Activated naive CD8-positive, alpha-beta T cell treated with anti-CD3 and anti-CD28 coated beads, Interleukin-2, amount 50 U/mL, for 24 hours (primary cell): ENCODE results near the gene ARPP21.

ENCODE experiments used
- ATAC-seq: fragments of 150-1000 bp; cut with Tn5 transposase; one replicate; pipeline ENCODE4 v1.10.0; 2021
- DNase-seq: peaks from one replicate; pipeline ENCODE4 v3.0.0; 2021
- H3K27ac Mint-ChIP-seq: one replicate; pipeline ENCODE4 v1.8.0; 2021; ENCODE audit warnings: mild to moderate bottlenecking, mixed read lengths
- H3K27me3 Mint-ChIP-seq: one replicate; pipeline ENCODE4 v1.8.0; 2021; ENCODE audit warnings: mixed read lengths
- H3K36me3 Mint-ChIP-seq: one replicate; pipeline ENCODE4 v1.8.0; 2021; ENCODE audit warnings: low read depth, mixed read lengths
- H3K4me1 Mint-ChIP-seq: one replicate; pipeline ENCODE4 v1.8.0; 2021; ENCODE audit warnings: mixed read lengths
- H3K4me3 Mint-ChIP-seq: one replicate; pipeline ENCODE4 v1.8.0; 2021; ENCODE audit warnings: mild to moderate bottlenecking, moderate library complexity, mixed read lengths
- H3K9me3 Mint-ChIP-seq: one replicate; pipeline ENCODE4 v1.8.0; 2021; ENCODE audit warnings: mixed read lengths

Gene ARPP21

GRCh38 chr3:35722902-35723301 lies 83.6 kb downstream of the ARPP21 start:
- Mint-ChIP-seq H3K4me3 (no peak overlapping the region), H3K27me3 (no peaks in the 10 kb centered on the region), H3K36me3 (no peaks in the 10 kb centered on the region), H3K4me1 (no peaks in the 10 kb centered on the region), H3K9me3 (no peaks in the 10 kb centered on the region), H3K27ac (no peak overlapping the region)
- DNase-seq (no peak), ATAC-seq (no peak)

- DNase-seq, result no peak
- no peaks in the 10 kb centered on the region for H3K4me1 Mint-ChIP-seq
- H3K27me3 Mint-ChIP-seq, result no peaks in the 10 kb centered on the region
- H3K9me3 Mint-ChIP-seq, result peaks cover 2% of the 10 kb centered on the region
- no peak for ATAC-seq
- H3K27ac Mint-ChIP-seq, result no peak overlapping the region
- H3K36me3 Mint-ChIP-seq, result no peaks in the 10 kb centered on the region
- H3K4me3 Mint-ChIP-seq, result no peak overlapping the region
Measured at GRCh38 chr3:35723480-35724097, 84.3 kb downstream of the ARPP21 start.

- Mint-ChIP-seq H3K4me1 (no peaks in the 10 kb centered on the region), H3K9me3 (peaks cover 3% of the 10 kb centered on the region), H3K4me3 (no peak overlapping the region), H3K36me3 (no peaks in the 10 kb centered on the region), H3K27me3 (no peaks in the 10 kb centered on the region), H3K27ac (no peak overlapping the region)
- DNase-seq (no peak), ATAC-seq (no peak)
Measured at GRCh38 chr3:35724106-35724505, 84.8 kb downstream of the ARPP21 start.

GRCh38 chr3:35727179-35727578 lies 87.9 kb downstream of the ARPP21 start:
- no peak overlapping the region for H3K4me3 Mint-ChIP-seq
- no peaks in the 10 kb centered on the region for H3K4me1 Mint-ChIP-seq
- no peaks in the 10 kb centered on the region for H3K27me3 Mint-ChIP-seq
- peaks cover 3% of the 10 kb centered on the region for H3K9me3 Mint-ChIP-seq
- no peaks in the 10 kb centered on the region for H3K36me3 Mint-ChIP-seq
- no peak overlapping the region for H3K27ac Mint-ChIP-seq
- DNase-seq (no peak), ATAC-seq (no peak)

- DNase-seq, result no peak
- H3K27me3 Mint-ChIP-seq, result no peaks in the 10 kb centered on the region
- ATAC-seq, result no peak
- peaks cover 3% of the 10 kb centered on the region for H3K9me3 Mint-ChIP-seq
- no peak overlapping the region for H3K27ac Mint-ChIP-seq
- no peak overlapping the region for H3K4me3 Mint-ChIP-seq
- H3K36me3 Mint-ChIP-seq, result no peaks in the 10 kb centered on the region
- no peaks in the 10 kb centered on the region for H3K4me1 Mint-ChIP-seq
Measured at GRCh38 chr3:35733341-35733740, 94.0 kb downstream of the ARPP21 start.

GRCh38 chr3:35733864-35734263 lies 94.5 kb downstream of the ARPP21 start:
- Mint-ChIP-seq H3K4me1 (no peaks in the 10 kb centered on the region), H3K9me3 (no peaks in the 10 kb centered on the region), H3K27ac (no peak overlapping the region), H3K27me3 (no peaks in the 10 kb centered on the region), H3K36me3 (no peaks in the 10 kb centered on the region), H3K4me3 (no peak overlapping the region)
- ATAC-seq (no peak), DNase-seq (no peak)

- Mint-ChIP-seq H3K4me3 (no peak overlapping the region), H3K4me1 (no peaks in the 10 kb centered on the region), H3K27ac (no peak overlapping the region), H3K9me3 (no peaks in the 10 kb centered on the region), H3K36me3 (no peaks in the 10 kb centered on the region), H3K27me3 (no peaks in the 10 kb centered on the region)
- ATAC-seq (no peak), DNase-seq (no peak)
Measured at GRCh38 chr3:35737080-35737479, 97.8 kb downstream of the ARPP21 start.

GRCh38 chr3:35737527-35737926 lies 98.2 kb downstream of the ARPP21 start:
- Mint-ChIP-seq H3K4me3 (no peak overlapping the region), H3K4me1 (no peaks in the 10 kb centered on the region), H3K27me3 (no peaks in the 10 kb centered on the region), H3K36me3 (no peaks in the 10 kb centered on the region), H3K9me3 (no peaks in the 10 kb centered on the region), H3K27ac (no peak overlapping the region)
- ATAC-seq, result no peak
- DNase-seq, result no peak

- no peak for ATAC-seq
- no peak for DNase-seq
- H3K9me3 Mint-ChIP-seq, result no peaks in the 10 kb centered on the region
- no peaks in the 10 kb centered on the region for H3K36me3 Mint-ChIP-seq
- H3K4me3 Mint-ChIP-seq, result no peak overlapping the region
- H3K4me1 Mint-ChIP-seq, result no peaks in the 10 kb centered on the region
- H3K27me3 Mint-ChIP-seq, result no peaks in the 10 kb centered on the region
- no peak overlapping the region for H3K27ac Mint-ChIP-seq
Measured at GRCh38 chr3:35737934-35738706, 98.8 kb downstream of the ARPP21 start.

GRCh38 chr3:35739181-35739809 lies 100.0 kb downstream of the ARPP21 start:
- no peak for ATAC-seq
- no peak for DNase-seq
- Mint-ChIP-seq H3K36me3 (no peaks in the 10 kb centered on the region), H3K4me1 (no peaks in the 10 kb centered on the region), H3K27ac (no peak overlapping the region), H3K9me3 (no peaks in the 10 kb centered on the region), H3K27me3 (no peaks in the 10 kb centered on the region), H3K4me3 (no peak overlapping the region)

GRCh38 chr3:35739964-35740527 lies 100.7 kb downstream of the ARPP21 start:
- Mint-ChIP-seq H3K9me3 (no peaks in the 10 kb centered on the region), H3K27me3 (no peaks in the 10 kb centered on the region), H3K27ac (no peak overlapping the region), H3K36me3 (no peaks in the 10 kb centered on the region), H3K4me1 (no peaks in the 10 kb centered on the region), H3K4me3 (no peak overlapping the region)
- no peak for ATAC-seq
- no peak for DNase-seq

GRCh38 chr3:35743218-35743617 lies 103.9 kb downstream of the ARPP21 start:
- no peak for ATAC-seq

GRCh38 chr3:35744419-35744818 lies 105.1 kb downstream of the ARPP21 start:
- ATAC-seq, result no peak
- no peak overlapping the region for H3K4me3 Mint-ChIP-seq
- no peaks in the 10 kb centered on the region for H3K27me3 Mint-ChIP-seq
- H3K36me3 Mint-ChIP-seq, result no peaks in the 10 kb centered on the region
- no peaks in the 10 kb centered on the region for H3K4me1 Mint-ChIP-seq
- H3K27ac Mint-ChIP-seq, result no peak overlapping the region
- peaks cover 4% of the 10 kb centered on the region for H3K9me3 Mint-ChIP-seq
- DNase-seq, result no peak

More at GRCh38 chr3:35743218-35743617, 103.9 kb downstream of the ARPP21 start:
- Mint-ChIP-seq H3K4me3 (no peak overlapping the region), H3K4me1 (no peaks in the 10 kb centered on the region), H3K36me3 (no peaks in the 10 kb centered on the region), H3K27ac (no peak overlapping the region), H3K27me3 (no peaks in the 10 kb centered on the region), H3K9me3 (peaks cover 4% of the 10 kb centered on the region)
- DNase-seq, result no peak

GRCh38 chr3:35745351-35745750 lies 106.0 kb downstream of the ARPP21 start:
- ATAC-seq, result no peak
- Mint-ChIP-seq H3K9me3 (peaks cover 4% of the 10 kb centered on the region), H3K4me1 (no peaks in the 10 kb centered on the region), H3K4me3 (no peak overlapping the region), H3K36me3 (no peaks in the 10 kb centered on the region), H3K27ac (no peak overlapping the region), H3K27me3 (no peaks in the 10 kb centered on the region)
- DNase-seq, result no peak
